Embryonic facial prominence (tissue), 1 donor: ENCODE measurements around the gene MGMT.
"Not testable (repeated sequence)": the region's sequence is repeated elsewhere in the genome, so short reads cannot be mapped to it uniquely, and the experiment has no call there.

ENCODE experiments used
- DNase-seq: peaks from one replicate; pipeline ENCODE4 v3.0.0-alpha.2; 2016; ENCODE audit errors: extremely low spot score

Gene MGMT

DNA sequence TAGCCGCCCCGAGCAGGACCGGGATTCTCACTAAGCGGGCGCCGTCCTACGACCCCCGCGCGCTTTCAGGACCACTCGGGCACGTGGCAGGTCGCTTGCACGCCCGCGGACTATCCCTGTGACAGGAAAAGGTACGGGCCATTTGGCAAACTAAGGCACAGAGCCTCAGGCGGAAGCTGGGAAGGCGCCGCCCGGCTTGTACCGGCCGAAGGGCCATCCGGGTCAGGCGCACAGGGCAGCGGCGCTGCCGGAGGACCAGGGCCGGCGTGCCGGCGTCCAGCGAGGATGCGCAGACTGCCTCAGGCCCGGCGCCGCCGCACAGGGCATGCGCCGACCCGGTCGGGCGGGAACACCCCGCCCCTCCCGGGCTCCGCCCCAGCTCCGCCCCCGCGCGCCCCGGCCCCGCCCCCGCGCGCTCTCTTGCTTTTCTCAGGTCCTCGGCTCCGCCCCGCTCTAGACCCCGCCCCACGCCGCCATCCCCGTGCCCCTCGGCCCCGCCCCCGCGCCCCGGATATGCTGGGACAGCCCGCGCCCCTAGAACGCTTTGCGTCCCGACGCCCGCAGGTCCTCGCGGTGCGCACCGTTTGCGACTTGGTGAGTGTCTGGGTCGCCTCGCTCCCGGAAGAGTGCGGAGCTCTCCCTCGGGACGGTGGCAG, at the start of gene MGMT:
TSS of gene MGMT (plus strand) at position 539 of the 656 bp plus-strand sequence.
- peak; percentile 81 for DNase-seq

DNA sequence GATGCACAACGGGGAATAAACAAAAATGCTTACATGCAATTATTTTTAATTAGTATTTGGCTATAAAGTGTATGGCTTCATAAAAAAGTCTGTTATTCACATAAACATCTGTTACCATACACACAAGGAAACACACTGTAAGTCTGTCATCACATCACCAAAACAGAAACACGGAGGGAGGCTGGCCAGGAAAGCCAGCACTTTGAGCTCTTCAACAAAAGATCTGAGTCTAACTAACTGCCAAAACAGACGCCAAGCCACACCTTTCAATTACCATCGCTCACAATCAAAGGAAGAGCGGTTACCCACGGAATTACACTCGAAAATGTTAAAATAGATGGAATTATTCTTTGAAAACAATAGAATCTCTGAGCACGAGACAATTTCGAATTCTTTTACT, 49.2 kb upstream of the MGMT start:
- DNase-seq = peak; percentile 25

DNA sequence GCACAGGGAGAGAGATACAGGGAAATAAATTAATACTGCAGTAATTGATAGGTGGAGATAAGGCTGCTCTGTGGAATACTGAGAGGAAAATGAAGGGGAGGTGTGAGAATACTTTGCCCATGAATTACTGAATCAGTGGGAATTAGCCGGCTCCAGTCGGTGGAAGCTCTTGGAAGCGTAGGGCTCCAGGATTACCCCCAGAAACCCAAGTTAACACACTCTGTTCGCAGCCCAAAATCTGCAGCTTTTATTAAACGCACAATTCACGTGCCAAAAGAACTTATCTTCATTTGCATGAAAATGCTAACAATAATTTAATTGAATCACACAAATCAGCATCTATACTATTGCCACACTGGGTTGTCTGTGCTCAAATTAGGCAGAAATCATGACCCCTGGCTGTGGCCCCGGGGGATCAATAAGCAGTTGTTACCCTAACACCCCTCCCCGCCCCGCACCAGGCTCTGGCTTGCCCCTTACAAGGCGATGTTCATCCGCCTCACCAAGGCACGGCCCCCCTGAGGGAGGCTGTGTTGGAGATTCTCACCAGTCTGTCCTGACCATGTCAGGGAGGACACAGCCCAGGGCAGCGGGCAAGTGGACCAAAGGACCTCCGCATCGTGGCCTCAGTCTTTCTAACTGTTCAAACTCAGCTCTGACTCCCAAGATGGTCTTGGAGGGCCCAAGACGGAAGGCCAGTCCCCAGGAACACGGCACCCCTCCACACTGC, 48.4 kb upstream of the MGMT start:
- DNase-seq = no peak

DNA sequence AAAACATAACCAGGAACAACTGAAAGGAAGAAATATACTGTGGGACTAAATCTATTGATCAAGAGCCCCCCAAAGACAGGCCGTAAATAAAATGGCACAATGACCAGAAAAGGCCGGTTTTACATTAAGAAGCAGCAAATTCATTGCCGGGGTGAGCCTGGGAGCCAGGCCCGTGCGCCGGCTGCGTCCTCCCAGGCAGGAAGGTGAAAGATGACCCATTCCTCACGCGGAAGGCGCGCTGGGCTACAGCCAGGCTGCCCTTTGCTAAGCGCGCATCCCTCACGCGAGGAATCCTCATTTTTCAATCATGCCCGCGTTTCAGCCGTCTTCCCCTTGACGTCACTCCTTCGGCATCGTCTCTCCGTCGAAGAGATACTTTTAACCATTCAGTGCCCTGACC, 47.6 kb upstream of the MGMT start:
- no peak for DNase-seq

DNA sequence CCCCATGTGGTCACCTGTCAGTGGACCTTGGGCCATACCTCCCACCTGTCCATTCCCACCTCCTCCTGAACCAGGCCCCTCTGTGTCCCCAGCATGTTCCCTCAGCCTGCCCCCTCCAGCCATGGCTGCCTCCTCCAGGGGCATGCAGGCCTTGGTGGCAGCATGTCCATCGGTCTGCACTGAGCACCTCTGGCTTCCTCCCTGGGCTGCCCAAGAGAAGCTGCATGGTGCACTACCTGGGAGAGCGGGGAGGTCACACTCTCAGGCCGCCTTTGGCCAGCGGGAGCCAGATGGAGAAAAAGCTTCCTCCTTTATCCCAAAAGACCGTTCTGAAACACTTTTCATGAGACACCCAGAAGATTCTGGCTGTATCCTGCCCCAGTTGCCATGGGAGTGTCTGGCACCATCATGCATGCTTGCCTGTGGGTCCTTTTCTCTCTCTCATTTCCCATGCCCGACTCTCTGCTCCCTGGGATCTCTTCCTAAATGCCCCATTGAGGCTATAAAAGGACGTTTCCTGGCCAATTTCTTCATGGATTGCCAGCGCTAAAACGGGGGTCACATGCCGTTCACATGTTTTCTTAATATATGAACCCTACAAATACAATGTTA, 45.5 kb upstream of the MGMT start:
- DNase-seq = no peak

DNA sequence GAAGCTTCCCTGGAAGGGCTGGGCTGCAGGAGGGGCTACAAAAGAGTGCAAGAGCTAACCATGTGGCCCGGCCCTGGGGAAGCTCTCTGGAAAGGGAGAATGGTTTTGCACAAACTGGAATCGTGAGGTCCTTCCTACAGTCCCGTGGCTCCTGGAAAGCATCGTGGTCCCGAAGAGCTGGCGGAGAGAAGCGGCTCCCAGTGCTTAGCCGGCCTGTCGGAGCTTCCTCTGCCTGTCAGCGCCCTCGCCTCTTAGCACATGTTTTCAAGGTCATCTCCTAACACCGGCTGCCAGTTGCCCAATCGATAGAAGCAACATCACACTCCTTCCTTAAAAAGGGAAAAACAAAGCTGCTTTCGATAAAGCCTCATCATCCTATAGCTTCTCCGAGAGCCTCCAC, 42.1 kb upstream of the MGMT start:
- no peak for DNase-seq

DNA sequence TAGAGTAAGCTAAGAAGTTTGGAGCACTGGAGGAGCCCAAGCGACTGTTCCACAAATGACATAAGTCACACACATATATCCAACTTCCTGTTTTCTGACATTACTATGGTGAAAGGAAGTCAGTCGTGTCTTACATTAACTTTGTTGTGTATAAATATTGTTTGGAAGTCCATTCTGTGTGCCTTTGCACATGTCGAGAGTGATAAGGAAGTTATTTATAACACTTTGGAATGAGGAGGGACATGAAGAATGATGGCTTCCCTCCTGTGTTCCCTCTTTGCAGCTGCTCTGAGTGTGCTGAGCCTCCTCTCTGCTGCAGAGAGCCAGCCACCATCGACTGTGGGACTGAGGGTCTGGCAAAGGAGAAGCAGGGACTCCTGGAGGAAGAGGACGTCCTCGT, 40.4 kb upstream of the MGMT start:
- DNase-seq = no peak

DNA sequence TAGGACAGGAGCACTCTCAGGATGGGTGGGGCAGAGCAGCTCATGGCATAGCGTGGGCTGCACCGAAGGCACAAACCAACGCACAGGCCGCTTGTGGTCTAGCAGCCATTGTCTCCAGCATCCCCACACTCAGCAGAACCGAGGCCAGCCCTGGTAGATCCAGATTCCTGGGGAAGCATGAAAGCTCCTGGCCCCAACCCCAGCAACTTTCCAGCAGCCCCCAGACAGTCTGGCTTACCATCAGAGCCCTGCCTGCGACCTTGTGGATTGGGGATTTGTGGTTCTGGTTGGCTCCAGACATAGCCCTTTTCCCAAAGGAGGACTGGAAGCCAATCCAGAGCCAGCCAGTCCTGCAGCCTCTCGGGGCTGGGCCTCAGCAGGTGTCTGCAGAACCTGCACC, 33.8 kb upstream of the MGMT start:
- no peak for DNase-seq

DNA sequence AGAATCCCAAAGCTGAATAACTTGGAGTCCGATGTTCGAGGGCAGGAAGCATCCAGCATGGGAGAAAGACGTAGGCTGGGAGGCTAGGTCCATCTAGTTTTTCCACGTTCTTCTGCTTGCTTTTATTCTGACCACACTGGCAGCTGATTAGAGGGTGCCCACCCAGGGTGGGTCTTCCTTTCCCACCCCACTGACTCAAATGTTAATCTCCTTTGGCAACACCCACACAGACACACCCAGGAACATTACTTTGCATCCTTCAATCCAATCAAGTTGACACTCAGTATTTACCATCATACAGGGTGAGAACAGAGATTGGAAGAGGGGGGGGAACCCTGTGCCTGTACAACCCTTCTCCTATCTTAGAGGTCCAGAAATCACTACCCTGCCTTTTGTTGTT, 31.3 kb upstream of the MGMT start:
- not testable (repeated sequence) for DNase-seq

DNA sequence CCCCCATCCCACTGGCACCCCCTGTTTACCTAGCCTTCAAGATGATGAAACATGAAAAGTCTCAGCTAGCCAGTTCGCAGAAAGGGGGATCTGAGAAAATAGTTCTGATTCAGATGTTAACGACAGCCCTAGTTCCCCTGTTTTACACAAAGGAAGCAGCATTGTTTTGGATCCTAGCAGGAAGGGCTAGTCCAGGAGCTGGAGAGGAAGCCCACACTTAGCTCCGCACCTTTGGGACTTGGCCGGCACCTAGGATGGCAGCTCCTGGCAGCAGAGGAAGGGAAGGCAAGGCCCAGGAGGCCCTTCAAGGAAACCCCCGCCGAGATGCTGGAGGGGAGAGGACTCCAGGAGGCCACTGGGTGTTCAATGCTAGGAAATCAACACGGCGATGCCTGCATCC, 29.0 kb upstream of the MGMT start:
- no peak for DNase-seq

DNA sequence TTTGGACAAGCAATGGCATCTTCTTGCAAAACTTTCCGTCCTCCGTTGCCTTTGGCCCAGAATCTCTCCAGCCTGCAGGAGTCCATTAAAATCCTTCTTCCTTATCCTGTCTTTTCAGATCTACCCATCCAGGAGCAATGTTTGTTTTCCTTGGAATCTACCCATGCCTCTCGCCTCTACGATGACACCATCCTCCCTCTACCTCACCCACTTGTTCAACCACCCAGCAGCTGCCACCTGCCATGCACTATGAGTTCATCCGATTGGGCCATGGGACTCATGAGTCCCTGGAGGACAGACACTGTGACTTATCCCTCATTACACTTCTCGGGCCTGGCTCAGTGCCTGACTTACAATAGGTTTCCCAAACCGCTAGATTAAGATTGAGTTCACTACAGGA, 26.8 kb upstream of the MGMT start:
- no peak for DNase-seq

DNA sequence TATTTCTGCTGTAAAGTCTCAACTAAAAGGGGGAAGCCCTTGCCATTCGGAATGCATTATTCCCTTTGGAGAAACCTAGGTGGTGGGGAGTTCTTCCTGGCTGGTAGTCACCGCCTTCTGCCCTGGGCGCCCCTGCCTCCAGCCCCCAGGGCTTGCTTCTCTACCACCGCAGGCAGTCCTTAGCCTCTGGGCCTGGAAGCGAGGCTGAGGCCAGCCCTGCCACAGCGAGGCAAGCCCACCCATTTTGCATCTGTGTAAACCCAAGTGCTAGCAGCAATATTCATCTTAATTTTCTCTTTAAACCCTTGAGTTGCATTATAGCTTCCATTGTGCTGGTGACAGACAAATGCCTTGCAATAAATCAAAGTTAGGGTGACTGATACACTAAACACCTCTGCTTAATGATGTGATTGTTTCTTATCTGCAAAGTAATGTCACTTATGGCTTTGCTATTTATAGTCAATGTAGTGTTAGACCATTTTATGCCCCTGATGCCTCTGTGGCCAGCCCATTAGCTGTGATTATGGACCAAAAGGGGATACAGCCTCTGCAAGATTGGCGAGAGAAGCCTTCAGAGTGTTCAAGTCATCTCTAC, 26.2 kb upstream of the MGMT start:
- no peak for DNase-seq

DNA sequence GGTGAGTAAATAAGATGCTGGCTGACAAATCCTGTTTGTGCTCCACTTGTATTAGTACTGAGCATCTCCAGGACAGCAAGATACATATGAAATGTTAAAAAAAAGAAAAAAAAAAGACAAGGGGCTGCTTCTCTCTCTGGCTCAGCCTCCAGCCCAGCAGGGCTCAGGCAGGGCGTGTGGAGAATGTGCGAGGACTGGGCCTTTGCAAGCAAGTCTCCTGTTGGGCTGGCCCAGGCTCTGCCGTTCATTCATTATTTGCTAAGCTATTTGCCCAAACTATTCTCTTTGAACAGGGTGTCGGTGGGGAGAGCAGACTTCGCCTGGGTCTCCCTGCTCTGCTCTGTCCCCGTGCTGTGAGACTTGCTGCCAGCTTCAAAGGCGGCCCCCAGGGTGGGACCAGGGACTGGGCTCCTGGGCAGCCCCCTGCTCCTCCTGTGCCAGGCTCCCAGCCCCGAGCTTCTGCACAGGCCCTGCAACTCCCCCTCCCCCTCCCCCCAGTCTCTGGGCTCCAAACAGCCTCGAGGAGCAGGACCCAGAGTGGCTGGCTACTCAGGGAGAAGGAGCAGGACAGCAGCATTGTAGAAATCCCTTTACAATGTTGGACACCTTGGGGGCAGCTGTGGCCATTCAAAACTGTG, 25.6 kb upstream of the MGMT start:
- DNase-seq = no peak

DNA sequence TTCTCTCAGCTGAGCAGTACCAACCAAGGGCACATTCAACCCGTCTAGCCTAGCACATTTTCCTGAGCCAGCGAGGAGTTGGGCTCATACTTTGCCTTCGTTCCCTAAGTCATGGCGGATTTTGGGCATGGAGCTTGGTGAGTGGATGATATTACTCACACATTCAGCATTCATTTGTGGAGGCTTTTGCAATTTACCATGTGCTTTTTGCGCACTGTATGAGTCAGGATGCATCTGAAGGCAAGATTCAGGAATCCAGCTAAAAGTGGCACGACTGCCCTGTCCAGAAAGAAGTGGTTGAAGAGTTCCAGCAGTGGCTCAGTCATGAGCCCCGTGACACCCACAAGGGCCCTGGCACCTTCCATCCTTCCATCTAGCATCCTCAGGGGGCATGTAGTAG, 24.2 kb upstream of the MGMT start:
- no peak for DNase-seq

DNA sequence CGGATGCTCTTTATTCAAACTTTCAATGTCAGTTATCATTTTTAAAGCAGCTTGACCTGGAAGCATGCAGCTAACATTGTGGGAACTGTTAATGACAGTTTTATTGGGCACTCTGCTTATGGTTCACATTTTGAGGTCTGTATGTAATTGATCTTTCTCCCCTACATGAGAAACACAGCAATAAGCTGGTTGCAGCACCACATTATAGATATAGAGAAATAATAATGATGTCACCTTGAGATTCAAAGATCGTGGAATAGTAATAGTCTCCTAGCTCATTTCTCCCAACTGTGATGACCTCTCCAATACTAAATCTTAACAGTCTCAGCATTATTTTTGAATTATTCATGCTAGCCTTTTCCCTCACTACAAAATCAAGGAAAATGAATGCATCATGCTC, 22.7 kb upstream of the MGMT start:
- DNase-seq = no peak

DNA sequence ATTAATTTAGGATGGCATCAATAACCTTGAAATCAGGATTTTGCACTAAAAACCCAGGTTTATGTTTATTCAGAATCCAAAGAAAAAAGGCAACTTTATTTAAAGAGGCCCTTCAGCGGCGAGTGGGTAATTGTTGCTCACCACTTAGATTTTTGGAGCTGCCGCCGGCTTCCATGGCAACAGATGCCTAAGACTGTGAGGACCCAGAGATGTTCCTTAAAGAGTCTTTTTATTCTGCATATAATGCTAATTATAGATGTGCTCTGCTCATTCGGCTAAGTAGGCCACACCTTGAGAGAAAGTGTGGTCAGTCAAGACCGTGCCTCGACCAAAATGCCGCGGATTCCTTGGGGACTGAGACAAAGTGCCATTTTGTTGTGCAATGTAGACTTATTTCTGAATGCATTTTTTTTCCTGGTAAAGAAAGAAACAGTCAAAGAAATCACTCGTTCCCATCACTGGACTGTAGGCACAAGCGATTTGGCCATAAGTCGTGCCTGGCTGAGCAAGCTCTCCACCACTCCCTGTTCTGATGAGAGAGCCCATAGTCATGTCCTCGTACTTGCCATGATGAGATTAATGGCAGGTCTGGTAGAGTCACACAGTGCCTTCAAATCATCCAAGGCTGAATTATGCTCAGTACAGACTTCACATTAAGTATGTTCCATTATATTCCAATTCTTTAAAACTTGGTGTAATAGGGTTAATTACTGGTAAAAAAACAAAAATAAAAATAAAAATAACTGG, 21.4 kb upstream of the MGMT start:
- DNase-seq = no peak

DNA sequence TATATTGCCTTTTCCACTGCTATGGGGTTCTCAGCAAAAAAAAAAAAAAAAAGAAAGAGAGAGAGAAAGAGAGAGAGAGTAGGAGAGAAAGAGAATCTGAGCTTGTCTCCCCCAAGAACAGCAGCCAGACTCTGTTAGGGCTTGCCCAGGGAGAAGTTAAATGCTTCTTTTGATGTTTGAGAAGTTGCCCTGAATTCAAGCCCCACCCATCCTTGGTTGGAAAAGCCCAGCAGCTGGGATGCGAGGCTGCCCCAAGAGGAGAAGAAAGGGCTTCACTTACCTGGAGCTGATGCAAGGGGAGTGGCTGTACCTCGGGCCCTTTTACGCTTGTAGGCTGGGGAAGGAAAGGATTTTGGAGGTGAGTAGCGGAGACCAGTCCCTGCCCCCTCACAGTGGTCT, 20.9 kb upstream of the MGMT start:
- no peak for DNase-seq

DNA sequence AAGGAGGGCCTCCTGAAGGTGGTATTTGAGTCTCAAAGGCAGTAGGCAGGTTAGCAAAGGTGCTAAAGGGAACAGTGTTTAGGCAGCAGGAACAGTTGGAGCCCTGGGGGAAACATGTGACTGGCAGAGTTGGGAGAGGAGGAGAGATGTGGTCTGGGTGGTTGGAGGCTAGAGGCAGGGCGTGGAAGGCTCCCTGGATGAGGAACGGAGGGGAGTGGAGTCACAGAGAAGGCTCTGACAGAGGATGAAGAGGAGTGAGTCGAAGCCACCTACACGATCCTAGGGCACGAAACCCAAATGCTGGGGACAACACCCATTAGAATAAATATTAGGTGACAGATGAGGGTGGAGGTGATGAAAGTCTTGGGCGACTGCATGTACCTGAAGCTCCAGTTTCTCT, 19.6 kb upstream of the MGMT start:
- DNase-seq = no peak

DNA sequence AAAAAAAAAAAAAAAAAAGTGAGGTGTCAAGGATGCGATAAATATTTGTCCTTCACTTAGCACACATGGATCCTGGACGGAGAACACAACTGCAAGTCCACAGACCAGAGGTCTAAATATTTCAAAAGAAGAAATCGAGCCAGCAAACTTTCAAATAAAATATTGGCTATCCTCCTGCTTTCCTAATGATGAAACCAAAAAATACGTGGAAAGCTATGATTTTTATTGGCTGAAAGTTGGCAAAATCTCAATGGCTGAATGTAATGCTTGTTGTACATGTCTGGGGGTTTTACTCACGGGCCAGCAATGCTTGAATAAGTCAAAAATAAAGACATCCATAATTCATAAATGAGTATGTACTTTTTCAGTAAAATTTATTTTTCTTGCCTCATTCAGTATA, 19.0 kb upstream of the MGMT start:
- no peak for DNase-seq

DNA sequence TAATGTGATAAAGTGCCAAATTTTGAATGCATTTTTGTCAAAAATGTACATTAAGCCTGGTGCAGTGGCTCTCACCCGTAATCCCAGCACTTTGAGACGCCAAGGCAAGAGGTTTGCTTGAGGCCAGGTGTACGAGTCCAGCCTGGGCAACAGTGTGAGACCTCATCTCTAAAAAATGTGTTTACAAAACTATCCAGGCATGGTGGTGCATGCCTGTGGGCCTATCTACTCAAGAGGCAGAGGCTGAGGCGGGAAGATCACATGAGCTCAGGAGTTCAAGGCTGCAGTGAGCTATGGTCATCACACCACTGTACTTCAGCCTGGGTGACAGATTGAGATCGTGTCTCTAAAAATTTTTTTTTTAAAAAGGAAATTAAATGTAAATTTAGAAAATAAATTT, 18.5 kb upstream of the MGMT start:
- no peak for DNase-seq

DNA sequence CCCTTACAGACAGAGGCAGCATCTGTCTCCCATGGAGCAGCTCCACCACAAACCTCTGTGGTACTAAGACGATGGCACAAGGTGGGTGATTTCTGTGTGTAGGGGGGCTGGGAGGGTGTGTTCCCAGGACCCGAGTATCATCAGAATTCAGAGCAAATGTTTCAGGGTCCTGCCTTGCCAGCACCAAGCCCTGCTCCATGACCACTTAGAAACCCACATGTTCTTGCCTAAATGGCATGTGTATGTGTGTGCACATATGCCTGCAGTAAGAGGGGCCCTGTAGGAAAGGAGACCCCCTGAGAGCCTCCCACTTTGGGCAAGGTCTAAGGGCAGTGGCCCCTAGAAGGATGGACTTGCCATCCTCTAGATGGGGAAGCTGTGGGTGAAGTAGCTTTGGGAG, 17.1 kb upstream of the MGMT start:
- no peak for DNase-seq

DNA sequence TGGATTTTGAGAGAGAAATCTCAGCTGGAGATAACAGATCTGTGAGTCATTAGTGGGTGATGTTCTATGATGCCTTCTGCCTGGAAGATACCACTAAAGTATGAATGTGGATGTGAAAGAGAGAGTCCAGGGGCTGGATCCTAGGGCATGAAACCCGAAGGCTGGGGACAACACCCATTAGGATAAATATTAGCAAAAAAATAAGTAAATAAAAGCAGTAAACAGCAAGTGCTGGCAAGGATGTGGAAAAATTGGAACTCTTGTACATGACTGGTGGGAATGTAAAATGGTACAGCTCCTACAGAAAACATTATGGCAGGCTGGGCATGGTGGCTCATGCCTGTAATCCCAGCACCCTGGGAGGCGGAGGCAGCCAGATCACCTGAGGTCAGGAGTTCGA, 16.6 kb upstream of the MGMT start:
- DNase-seq = no peak
